Measurements from ENCODE around the gene HIVEP3. TPM values are rescaled to one million over a fixed set of nuclear protein-coding genes. Genes with fewer than 3 reads are reported as not detected.

HIVEP3 gene
- total and polyA plus RNA-seq, 2 donors (not counting 1 experiment from before 2014, with no cell fraction given), result 2.0 to 5.1 TPM

- no peaks in the 10 kb centered on the region for H4K20me1 ChIP-seq (ENCODE audit: control insufficient read depth, insufficient read depth, low read length, poor library complexity, severe bottlenecking)
- no peak overlapping the region for H3K27ac ChIP-seq (ENCODE audit: low read length in 2 of 2)
- ATAC-seq (ENCODE audit: low read depth), result no peak
- no peaks in the 10 kb centered on the region for H3K36me3 ChIP-seq (replicated peaks in 1 of 2; ENCODE audit: control extremely low read depth in 1 of 2, control insufficient read depth in 1 of 2, extremely low read depth in 1 of 2, insufficient read depth in 2 of 2, low read length in 1 of 2)
- H3K4me3 ChIP-seq (ENCODE audit: control extremely low read depth in 1 of 5, extremely low read depth in 1 of 5, insufficient read depth in 1 of 5, low read depth in 2 of 5, low read length in 4 of 5), result no peak overlapping the region
- H3K79me2 ChIP-seq (ENCODE audit: control insufficient read depth, insufficient read depth, low read length), result peaks cover 16% of the 10 kb centered on the region
- H3K27me3 ChIP-seq (replicated peaks in 1 of 4; ENCODE audit: control extremely low read depth in 1 of 4, control insufficient read depth in 3 of 4, insufficient read depth in 4 of 4, low read length in 3 of 4), result no peaks in the 10 kb centered on the region
- H3K4me1 Mint-ChIP-seq, result no peaks in the 10 kb centered on the region
- CTCF ChIA-PET, result interaction anchor here (0.6 kb wide), 1 partner anchor 15 kb away, joined by 3 read pairs; no protein-coding TSS in a partner anchor
- no peak for TF ChIP-seq EZH2 (IDR thresholded peaks at IDR 0.05; ENCODE audit: borderline replicate concordance, insufficient read depth, low read depth, low read length, poor library complexity, severe bottlenecking)
- no peak for TF ChIP-seq CTCF (IDR thresholded peaks at IDR 0.05)
- H3K4me3 Mint-ChIP-seq, result no peak overlapping the region
- H3K4me2 ChIP-seq (replicated peaks; ENCODE audit: low read depth, low read length, poor library complexity, severe bottlenecking), result no peak overlapping the region
- H3K9ac ChIP-seq (ENCODE audit: low read length), result no peak overlapping the region
- H3K9me3 Mint-ChIP-seq (ENCODE audit: insufficient read depth), result no peaks in the 10 kb centered on the region
- H3K27ac Mint-ChIP-seq, result peak overlapping the region; percentile 10
- POLR2A ChIA-PET, result no interaction called here
- H3K4me1 ChIP-seq (ENCODE audit: control insufficient read depth in 2 of 2, insufficient read depth in 2 of 2, low read length in 2 of 2), result no peaks in the 10 kb centered on the region
- no peak for DNase-seq
- no peak overlapping the region for H2AFZ ChIP-seq (ENCODE audit: insufficient read depth, low read depth, low read length, poor library complexity, severe bottlenecking)
- WGBS (ENCODE audit: insufficient coverage), result 98% methylated on average over 5 of the region's 6 CpGs
- H3K9me3 ChIP-seq (ENCODE audit: control extremely low read depth in 1 of 3, control insufficient read depth in 2 of 3, insufficient read depth in 1 of 3, low read length in 2 of 3), result peaks cover 0 to 8% (median 3%) of the 10 kb centered on the region in 3 donors
- intact Hi-C loops (cut with micrococcal nuclease), result no loop called here
- no peaks in the 10 kb centered on the region for H3K27me3 Mint-ChIP-seq
Observed at GRCh38 chr1:41591891-41592290, 326.8 kb downstream of the HIVEP3 start.

- no peak for ATAC-seq (ENCODE audit: low read depth)
- Histone ChIP-seq H3K79me2 (ENCODE audit: control insufficient read depth, insufficient read depth, low read length) (peaks cover 10% of the 10 kb centered on the region), H3K4me1 (ENCODE audit: control insufficient read depth in 2 of 2, insufficient read depth in 2 of 2, low read length in 2 of 2) (no peaks in the 10 kb centered on the region), H2AFZ (ENCODE audit: insufficient read depth, low read depth, low read length, poor library complexity, severe bottlenecking) (no peak overlapping the region), H3K4me3 (ENCODE audit: control extremely low read depth in 1 of 5, extremely low read depth in 1 of 5, insufficient read depth in 1 of 5, low read depth in 2 of 5, low read length in 4 of 5) (no peak overlapping the region), H3K36me3 (replicated peaks in 1 of 2; ENCODE audit: control extremely low read depth in 1 of 2, control insufficient read depth in 1 of 2, extremely low read depth in 1 of 2, insufficient read depth in 2 of 2, low read length in 1 of 2) (no peaks in the 10 kb centered on the region), H3K9ac (ENCODE audit: low read length) (no peak overlapping the region), H3K27ac (ENCODE audit: low read length in 2 of 2) (no peak overlapping the region), H3K9me3 (ENCODE audit: control extremely low read depth in 1 of 3, control insufficient read depth in 2 of 3, insufficient read depth in 1 of 3, low read length in 2 of 3) (peaks cover 0 to 8% (median 3%) of the 10 kb centered on the region in 3 donors), H3K4me2 (replicated peaks; ENCODE audit: low read depth, low read length, poor library complexity, severe bottlenecking) (no peak overlapping the region), H3K27me3 (replicated peaks in 1 of 4; ENCODE audit: control extremely low read depth in 1 of 4, control insufficient read depth in 3 of 4, insufficient read depth in 4 of 4, low read length in 3 of 4) (no peaks in the 10 kb centered on the region), H4K20me1 (ENCODE audit: control insufficient read depth, insufficient read depth, low read length, poor library complexity, severe bottlenecking) (no peaks in the 10 kb centered on the region)
- ChIA-PET CTCF (interaction anchor here (2.0 kb wide), 1 partner anchor 16 kb away, joined by 6 read pairs; no protein-coding TSS in a partner anchor), POLR2A (no interaction called here)
- intact Hi-C loops (cut with micrococcal nuclease), result no loop called here
- H3K4me3 Mint-ChIP-seq, result no peak overlapping the region
- no peak overlapping the region for H3K27ac Mint-ChIP-seq
- H3K9me3 Mint-ChIP-seq (ENCODE audit: insufficient read depth), result no peaks in the 10 kb centered on the region
- no peaks in the 10 kb centered on the region for H3K27me3 Mint-ChIP-seq
- H3K4me1 Mint-ChIP-seq, result no peaks in the 10 kb centered on the region
- no peak for DNase-seq
- TF ChIP-seq EZH2 (IDR thresholded peaks at IDR 0.05; ENCODE audit: borderline replicate concordance, insufficient read depth, low read depth, low read length, poor library complexity, severe bottlenecking), result no peak
- no peak for TF ChIP-seq CTCF (IDR thresholded peaks at IDR 0.05)
Observed at GRCh38 chr1:41590331-41590730, 328.4 kb downstream of the HIVEP3 start.
